HepG2 (cell line): ENCODE measurements around the gene TST. TPM values are rescaled to one million over a fixed set of nuclear protein-coding genes. Genes with fewer than 3 reads are reported as not detected.
A peak's percentile ranks its signal among the peaks of the same experiment; 100 is the strongest.

ENCODE experiments used
- ATAC-seq: fragments of 200-7000 bp; cut with Tn5 transposase; 3 replicates; pipeline ENCODE4 v1.9.1; 2020; ENCODE audit warnings: mild to moderate bottlenecking, moderate library complexity
- BruUV-seq: library from RNA; stranded (reverse); fragments of 400-500 nt; replicated peaks from 2 replicates; lab custom pipeline; 2021; lab: Mats Ljungman, UMichigan
- CTCF ChIA-PET: fragments of 300-600 bp; formaldehyde crosslinking; extraction: SDS; loops from one replicate; lab custom pipeline; 2021; ENCODE audit warnings: low total read pairs, inconsistent platforms, low intra/inter-chr PET ratio; lab: Yijun Ruan, JAX
- POLR2A ChIA-PET: fragments of 350-600 bp; sonication (Branson Sonifier 250); formaldehyde crosslinking; loops from one replicate; lab custom pipeline; 2020; ENCODE audit warnings: antibody characterized with exemption, inconsistent platforms; lab: Yijun Ruan, JAX
- DNase-seq: peaks from one replicate; pipeline ENCODE4 v3.0.0-alpha.2; 2015; ENCODE audit warnings: low spot score
- FAIRE-seq: peaks from 3 replicates; lab custom pipeline; 2011; peaks lifted over from hg19 to GRCh38; lab: Jason Lieb, UNC
- H2AFZ ChIP-seq: one replicate; pipeline ENCODE4 v1.6.1; 2011; ENCODE audit warnings: low read length, inconsistent platforms
- H3K27ac ChIP-seq: fragments of 300-600 bp; 3 replicates; pipeline ENCODE4 v1.8.0; 2011; ENCODE audit warnings: mixed run types, mild to moderate bottlenecking, mixed read lengths, low read length, inconsistent platforms; ENCODE audit not compliant: insufficient read depth; ENCODE audit errors: extremely low read length
- H3K27me3 ChIP-seq, 2 experiments: fragments of 200-600 bp in 1 of 2; 2 replicates in 1 of 2; 3 replicates in 1 of 2; pipeline versions ENCODE4 v1.6.0 to v1.8.0; 2011; ENCODE audit warnings: low read length in 2 of 2, mild to moderate bottlenecking in 2 of 2, moderate library complexity in 2 of 2, inconsistent platforms in 1 of 2; ENCODE audit not compliant: insufficient read depth in 2 of 2, control insufficient read depth in 1 of 2
- H3K36me3 ChIP-seq, 2 experiments: fragments of 200-600 bp in 1 of 2; replicated peaks in 1 of 2; 2 replicates in 1 of 2; 3 replicates in 1 of 2; pipeline versions ENCODE4 v1.5.1 to v1.8.0; 2011; ENCODE audit warnings: low read length in 2 of 2, inconsistent platforms in 1 of 2; ENCODE audit not compliant: insufficient read depth in 2 of 2, control insufficient read depth in 1 of 2
- H3K4me1 ChIP-seq: 2 replicates; pipeline ENCODE4 v1.5.1; 2012; ENCODE audit warnings: low read length, inconsistent platforms; ENCODE audit not compliant: insufficient read depth
- H3K4me2 ChIP-seq: 2 replicates; pipeline ENCODE4 v1.6.0; 2011; ENCODE audit warnings: low read depth, low read length, inconsistent platforms
- H3K4me3 ChIP-seq, 3 experiments: fragments of 200-600 bp in 1 of 3; sonication (generic), shearing (Covaris generic) in 1 of 3; replicated peaks in 1 of 3; 2 replicates each; pipeline ENCODE4 v1.5.1; 2011 to 2016; ENCODE audit warnings: low read length in 3 of 3, inconsistent platforms in 2 of 3, low read depth in 2 of 3, mild to moderate bottlenecking in 2 of 3, control low read depth in 1 of 3, mixed read lengths in 1 of 3; ENCODE audit not compliant: insufficient read depth in 1 of 3
- H3K79me2 ChIP-seq: one replicate; pipeline ENCODE4 v1.6.1; 2011; ENCODE audit warnings: low read length, inconsistent platforms; ENCODE audit not compliant: insufficient read depth
- H3K9ac ChIP-seq: 2 replicates; pipeline ENCODE4 v1.6.0; 2011; ENCODE audit warnings: mild to moderate bottlenecking, low read depth, low read length, inconsistent platforms; ENCODE audit not compliant: insufficient read depth
- H3K9me3 ChIP-seq: 2 replicates; pipeline ENCODE4 v1.5.1; 2012; ENCODE audit warnings: mild to moderate bottlenecking, low read length
- H4K20me1 ChIP-seq: 2 replicates; pipeline ENCODE4 v1.6.0; 2011; ENCODE audit warnings: inconsistent platforms, mild to moderate bottlenecking, low read length, moderate library complexity; ENCODE audit not compliant: insufficient read depth
- AGO2 ChIP-seq: fragments of 200-400 bp; formaldehyde crosslinking; optimal IDR thresholded peaks from 2 replicates; pipeline ENCODE3; 2017; ENCODE audit warnings: mild to moderate bottlenecking, low read depth, low read length, moderate library complexity
- ATF1 ChIP-seq: IDR thresholded peaks from 2 replicates; pipeline ENCODE4 v1.6.1; 2016; ENCODE audit warnings: mild to moderate bottlenecking, control low read depth
- HNF4G ChIP-seq, 2 experiments: sonication (generic) in 1 of 2; formaldehyde crosslinking in 1 of 2; IDR thresholded peaks; 2 replicates each; pipeline versions ENCODE4 v1.4.0 to v1.6.1; 2011 to 2020; ENCODE audit warnings: borderline replicate concordance in 2 of 2, low read depth in 2 of 2, mild to moderate bottlenecking in 2 of 2, low read length in 1 of 2, missing genetic modification reagents in 1 of 2, moderate library complexity in 1 of 2
- KLF15 ChIP-seq: sonication (generic); formaldehyde crosslinking; IDR thresholded peaks from 2 replicates; pipeline ENCODE4 v1.8.1; 2023; ENCODE audit warnings: borderline replicate concordance, mild to moderate bottlenecking, inconsistent platforms, missing genetic modification reagents, mixed read lengths
- MEIS2 ChIP-seq: sonication (generic); formaldehyde crosslinking; IDR thresholded peaks from 2 replicates; pipeline ENCODE4 v1.9.0; 2021; ENCODE audit warnings: mild to moderate bottlenecking, missing genetic modification reagents
- NAIF1 ChIP-seq: sonication (generic); formaldehyde crosslinking; IDR thresholded peaks from 2 replicates; pipeline ENCODE4 v1.5.0; 2020; ENCODE audit warnings: mild to moderate bottlenecking, missing genetic modification reagents, borderline replicate concordance
- POLR2G ChIP-seq: fragments of 200-400 bp; formaldehyde crosslinking; IDR thresholded peaks from 2 replicates; pipeline ENCODE4 v1.6.1; 2018; ENCODE audit warnings: mild to moderate bottlenecking, low read depth, low read length, moderate library complexity
- SMARCC2 ChIP-seq: fragments of 450-650 bp; IDR thresholded peaks from 2 replicates; pipeline ENCODE4 v1.6.1; 2017; ENCODE audit warnings: antibody characterized with exemption, mild to moderate bottlenecking
- ZMYM3 ChIP-seq: sonication (generic); formaldehyde crosslinking; IDR thresholded peaks from 2 replicates; pipeline ENCODE4 v1.5.1; 2020; ENCODE audit warnings: mild to moderate bottlenecking, missing genetic modification reagents
- ZNF143 ChIP-seq: sonication (generic); formaldehyde crosslinking; IDR thresholded peaks from 2 replicates; pipeline ENCODE4 v1.4.0; 2020; ENCODE audit warnings: missing genetic modification reagents
- ZNF607 ChIP-seq: sonication (generic); formaldehyde crosslinking; IDR thresholded peaks from 2 replicates; pipeline ENCODE4 v1.5.1; 2020; ENCODE audit warnings: missing genetic modification reagents, mild to moderate bottlenecking, borderline replicate concordance
- ZNF652 ChIP-seq: IDR thresholded peaks from 2 replicates; pipeline ENCODE4 v1.6.1; 2016; ENCODE audit warnings: low read depth, borderline replicate concordance
- ZNF660 ChIP-seq: sonication (generic); formaldehyde crosslinking; IDR thresholded peaks from 2 replicates; pipeline ENCODE4 v1.5.1; 2020; ENCODE audit warnings: mild to moderate bottlenecking, low read depth, missing genetic modification reagents, borderline replicate concordance
- ZNF768 ChIP-seq: sonication (generic); formaldehyde crosslinking; IDR thresholded peaks from 2 replicates; pipeline ENCODE4 v1.4.0; 2020; ENCODE audit warnings: missing genetic modification reagents
- WGBS: methylation state at CpG from one replicate; pipeline ENCODE4 v1.1.6; 2017; ENCODE audit warnings: low lambda C conversion rate; 5-methylcytosine and 5-hydroxymethylcytosine counted together
- in situ Hi-C: cut with HindIII; loops from 2 replicates; pipeline ENCODE4 v1.10.0; 2017; ENCODE audit warnings: low pct_unique_long_range_greater_than_20kb; ENCODE audit not compliant: extremely low pct_ligation_motif_present
- intact Hi-C: fragments of 100-400 bp; cut with micrococcal nuclease; formaldehyde crosslinking; loops from one replicate; pipeline ENCODE4 v1.10.0; 2022; ENCODE audit not compliant: unreplicated experiment
- polyA plus RNA-seq, 8 experiments: library from polyadenylated mRNA; depleted of rRNA in 3 of 8; stranded (reverse) in 7 of 8; unstranded in 1 of 8; fragments of >200 nt; fragmentation: Illumina TruSeq in 4 of 8; extraction: Trizol in 4 of 8; gene quantifications; 2 replicates each; pipeline versions ENCODE4 v1.2.1 to v1.2.3, GENCODE V29; 2011 to 2016; ENCODE audit warnings: low read depth in 4 of 8, missing spikeins in 1 of 8, mixed read lengths in 1 of 8; ENCODE audit not compliant: insufficient read depth in 1 of 8
- total RNA-seq, 5 experiments: library from RNA; depleted of rRNA; stranded (reverse); fragments of >200 nt; fragmentation: Illumina TruSeq; extraction: Trizol; gene quantifications; 2 replicates each; pipeline ENCODE4 v1.2.3, GENCODE V29; 2016; ENCODE audit warnings: low read depth in 1 of 5
- TF ChIP-seq, protein P1 (sequence below): sonication (generic); formaldehyde crosslinking; IDR thresholded peaks from 2 replicates; pipeline ENCODE4 v1.4.0; 2020; ENCODE audit warnings: mild to moderate bottlenecking, missing genetic modification reagents
- TF ChIP-seq, protein P2 (sequence below): sonication (generic); formaldehyde crosslinking; IDR thresholded peaks from 2 replicates; pipeline ENCODE4 v1.5.0; 2020; ENCODE audit warnings: missing genetic modification reagents, mild to moderate bottlenecking, borderline replicate concordance
- TF ChIP-seq, protein P3 (sequence below): sonication (generic); formaldehyde crosslinking; IDR thresholded peaks from 2 replicates; pipeline ENCODE4 v1.8.1; 2022; ENCODE audit warnings: low read depth, mild to moderate bottlenecking, missing genetic modification reagents
- TF ChIP-seq, protein P4 (sequence below): sonication (generic); formaldehyde crosslinking; IDR thresholded peaks from 2 replicates; pipeline ENCODE4 v1.8.0; 2022; ENCODE audit warnings: missing genetic modification reagents, low read depth, mild to moderate bottlenecking, borderline replicate concordance

TST gene
- total and polyA plus RNA-seq, 2 of the 13 experiments (the other 11 are each of a cell fraction or from before 2014, with no cell fraction given), result 44.6 to 63.6 TPM

DNA sequence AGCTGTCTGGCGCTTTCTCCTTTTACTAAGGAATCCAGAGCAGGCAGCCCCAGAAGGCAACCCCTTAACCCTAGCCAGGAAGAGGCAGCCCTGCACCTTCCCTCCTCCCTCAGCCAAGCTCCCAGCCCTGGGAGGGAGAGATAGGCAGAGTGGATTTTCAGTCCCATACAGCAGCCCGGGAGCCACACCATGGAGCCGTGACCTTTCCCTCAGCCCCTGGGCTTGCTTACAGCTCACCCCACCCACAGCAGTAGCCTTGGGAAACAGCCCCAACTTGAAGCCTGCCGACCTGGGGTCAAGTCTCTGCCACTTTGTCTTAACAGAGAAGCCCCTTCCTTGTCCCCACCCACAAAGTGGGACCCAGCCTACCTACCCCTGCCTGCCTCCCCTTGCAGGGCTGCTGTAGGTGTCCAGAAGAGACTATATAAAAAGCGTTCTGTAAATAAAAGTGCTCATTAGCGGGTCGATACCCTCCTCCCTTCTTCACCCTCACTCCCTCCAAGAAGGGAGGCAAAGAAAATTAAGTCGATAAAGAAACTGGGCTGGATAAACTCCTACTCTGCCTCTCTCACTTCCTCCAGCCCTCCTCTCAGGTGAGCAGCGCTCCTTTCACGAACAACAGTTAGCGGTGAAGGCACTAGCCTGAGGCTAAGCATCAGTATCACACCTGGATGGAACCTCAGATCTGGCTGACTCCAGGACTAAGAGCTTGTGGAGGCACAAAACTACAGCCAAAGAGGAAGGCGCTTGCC lies 4.2 kb downstream of the TST start (continued):
- no peak for TF ChIP-seq HNF4G (IDR thresholded peaks at IDR 0.05; ENCODE audit: borderline replicate concordance, low read depth, low read length)
- TF ChIP-seq HNF4G (CRISPR knock-in tag; IDR thresholded peaks at IDR 0.05; ENCODE audit: borderline replicate concordance, low read depth), result no peak
- TF ChIP-seq, all 625 proteins: peak for 23

DNA sequence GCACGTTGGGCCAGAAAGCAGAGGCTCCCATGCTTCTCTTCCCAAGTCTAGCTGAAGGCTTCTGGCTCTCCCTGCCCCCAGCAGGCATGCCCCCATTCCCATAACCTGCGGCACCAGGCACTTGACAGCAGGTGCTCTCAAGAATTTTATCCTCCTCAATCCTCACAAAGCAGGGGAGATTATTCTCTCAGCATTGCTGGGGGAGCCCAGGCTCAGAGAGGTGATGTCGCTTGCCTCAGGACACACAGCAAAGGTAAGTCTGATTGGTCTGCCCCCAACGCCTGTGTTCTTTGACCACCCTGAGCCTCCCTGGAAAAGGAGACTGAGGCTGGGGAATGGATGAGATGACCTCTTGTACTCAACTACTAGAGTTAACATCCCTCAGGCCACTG lies 4.8 kb downstream of the TST start:
- no peak for DNase-seq
- in situ Hi-C loops (no loop called here), intact Hi-C loops (no loop called here)
- H3K27me3 ChIP-seq, result no peaks in the 10 kb centered on the region
- H4K20me1 ChIP-seq, result peaks cover 29% of the 10 kb centered on the region
- no peak overlapping the region for H3K27ac ChIP-seq
- 70% methylated on average over 4 of the region's 4 CpGs for WGBS
- no peak for FAIRE-seq
- peaks cover 47% of the 10 kb centered on the region for H3K4me1 ChIP-seq
- peaks cover 27% of the 10 kb centered on the region for H3K79me2 ChIP-seq
- BruUV-seq, result no TSS peak
- CTCF ChIA-PET, result no interaction called here
- H3K36me3 ChIP-seq, result peaks cover 5 to 15% of the 10 kb centered on the region in 2 experiments
- H2AFZ ChIP-seq, result no peak overlapping the region
- H3K4me2 ChIP-seq, result no peak overlapping the region
- no peak overlapping the region for H3K9ac ChIP-seq
- POLR2A ChIA-PET, result interaction anchor here (1.7 to 11.6 kb wide), 3 partner anchors 9 to 29 kb away, joined by 5 to 383 read pairs (median 141); no protein-coding TSS in a partner anchor
- H3K4me3 ChIP-seq, result no peak overlapping the region
- no peaks in the 10 kb centered on the region for H3K9me3 ChIP-seq
- ATAC-seq, result no peak
- TF ChIP-seq ZNF652 (no peak), MEIS2 (no peak), ZNF768 (peak; percentile 98), SMARCC2 (no peak), KLF15 (CRISPR knock-in tag) (no peak), AGO2 (peak; percentile 64), ZNF607 (CRISPR knock-in tag) (no peak), NAIF1 (0 out of 2 replicates have a peak, but pooled peaks have one; percentile 28), ATF1 (CRISPR knock-in tag) (no peak), ZMYM3 (CRISPR knock-in tag) (peak; percentile 78), POLR2G (peak; percentile 41; the same call in 1 of the 2 replicates), ZNF143 (CRISPR knock-in tag) (no peak), ZNF660 (no peak)
- TF ChIP-seq, protein P1, sequence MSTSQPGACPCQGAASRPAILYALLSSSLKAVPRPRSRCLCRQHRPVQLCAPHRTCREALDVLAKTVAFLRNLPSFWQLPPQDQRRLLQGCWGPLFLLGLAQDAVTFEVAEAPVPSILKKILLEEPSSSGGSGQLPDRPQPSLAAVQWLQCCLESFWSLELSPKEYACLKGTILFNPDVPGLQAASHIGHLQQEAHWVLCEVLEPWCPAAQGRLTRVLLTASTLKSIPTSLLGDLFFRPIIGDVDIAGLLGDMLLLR (CRISPR knock-in tag), result no peak
- TF ChIP-seq, protein P2, sequence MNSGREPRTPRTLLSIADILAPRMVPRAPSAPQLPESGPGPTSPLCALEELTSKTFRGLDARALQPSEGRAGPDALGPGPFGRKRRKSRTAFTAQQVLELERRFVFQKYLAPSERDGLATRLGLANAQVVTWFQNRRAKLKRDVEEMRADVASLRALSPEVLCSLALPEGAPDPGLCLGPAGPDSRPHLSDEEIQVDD (CRISPR knock-in tag), result no peak
- TF ChIP-seq, protein P3, sequence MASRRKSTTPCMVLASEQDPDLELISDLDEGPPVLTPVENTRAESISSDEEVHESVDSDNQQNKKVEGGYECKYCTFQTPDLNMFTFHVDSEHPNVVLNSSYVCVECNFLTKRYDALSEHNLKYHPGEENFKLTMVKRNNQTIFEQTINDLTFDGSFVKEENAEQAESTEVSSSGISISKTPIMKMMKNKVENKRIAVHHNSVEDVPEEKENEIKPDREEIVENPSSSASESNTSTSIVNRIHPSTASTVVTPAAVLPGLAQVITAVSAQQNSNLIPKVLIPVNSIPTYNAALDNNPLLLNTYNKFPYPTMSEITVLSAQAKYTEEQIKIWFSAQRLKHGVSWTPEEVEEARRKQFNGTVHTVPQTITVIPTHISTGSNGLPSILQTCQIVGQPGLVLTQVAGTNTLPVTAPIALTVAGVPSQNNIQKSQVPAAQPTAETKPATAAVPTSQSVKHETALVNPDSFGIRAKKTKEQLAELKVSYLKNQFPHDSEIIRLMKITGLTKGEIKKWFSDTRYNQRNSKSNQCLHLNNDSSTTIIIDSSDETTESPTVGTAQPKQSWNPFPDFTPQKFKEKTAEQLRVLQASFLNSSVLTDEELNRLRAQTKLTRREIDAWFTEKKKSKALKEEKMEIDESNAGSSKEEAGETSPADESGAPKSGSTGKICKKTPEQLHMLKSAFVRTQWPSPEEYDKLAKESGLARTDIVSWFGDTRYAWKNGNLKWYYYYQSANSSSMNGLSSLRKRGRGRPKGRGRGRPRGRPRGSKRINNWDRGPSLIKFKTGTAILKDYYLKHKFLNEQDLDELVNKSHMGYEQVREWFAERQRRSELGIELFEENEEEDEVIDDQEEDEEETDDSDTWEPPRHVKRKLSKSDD (CRISPR knock-in tag), result no peak
- TF ChIP-seq, protein P4, sequence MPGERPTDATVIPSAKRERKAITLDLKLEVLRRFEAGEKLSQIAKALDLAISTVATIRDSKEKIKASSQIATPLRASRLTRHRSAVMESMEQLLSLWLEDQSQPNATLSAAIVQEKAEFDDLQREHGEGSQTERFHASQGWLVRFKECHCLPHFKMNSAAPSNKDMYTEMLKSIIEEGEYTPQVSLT, result no peak
